SKM-1 (cell line): Measurements from ENCODE around the gene BCOR.
A peak's percentile ranks its signal among the peaks of the same experiment; 100 is the strongest.

ENCODE experiments used
- DNase-seq: peaks from one replicate; lab custom pipeline; 2025; ENCODE audit not compliant: unreplicated experiment; lab: John Stamatoyannopoulos, UW

Gene BCOR

GRCh38 chrX:40099055-40099958 lies 1.5 kb upstream of the BCOR start:
- no peak for DNase-seq

DNA sequence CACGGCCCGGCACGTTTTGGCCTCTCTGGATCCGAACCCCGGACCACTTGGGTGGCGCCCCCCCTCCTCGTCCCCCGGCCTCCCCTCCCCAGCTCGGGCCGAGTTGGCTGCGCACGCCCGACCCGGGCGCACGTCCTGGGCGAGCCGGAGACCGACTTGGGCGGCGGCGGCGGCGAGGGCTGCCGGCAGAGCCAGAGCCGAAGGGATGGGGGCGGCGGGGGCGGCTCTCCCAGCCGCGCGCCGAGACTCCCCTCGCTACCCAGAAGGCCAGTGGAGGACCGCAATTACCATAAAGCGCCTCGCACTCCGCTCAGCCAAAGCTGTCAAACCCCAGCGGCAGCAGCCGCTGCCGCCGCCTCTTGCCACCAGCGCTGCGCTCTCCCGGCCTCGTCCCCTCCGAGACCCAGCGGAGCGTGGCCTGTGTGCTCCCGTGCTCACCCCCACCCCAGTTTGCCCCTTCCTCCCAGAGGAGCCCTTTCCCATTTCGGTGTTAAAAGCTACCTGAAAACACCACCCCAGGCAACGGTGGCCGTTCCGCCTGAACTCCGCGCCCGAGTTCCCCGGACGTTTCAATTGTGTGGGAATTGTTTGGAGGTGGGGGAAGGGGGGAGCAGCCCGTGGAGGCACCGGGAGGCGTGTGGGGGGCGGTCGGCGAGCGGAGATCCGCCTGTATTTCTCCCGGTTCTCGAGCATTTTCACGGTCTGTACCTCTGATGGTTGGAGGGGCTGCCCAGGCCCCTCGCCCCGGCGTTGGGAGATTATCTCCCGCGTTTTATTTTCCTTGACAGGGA lies 701 bp upstream of the BCOR start:
- DNase-seq: no peak

GRCh38 chrX:40097141-40097503 lies 636 bp downstream of the BCOR start:
- DNase-seq: no peak

GRCh38 chrX:40096395-40097091 lies 1.2 kb downstream of the BCOR start:
- no peak for DNase-seq

GRCh38 chrX:40095583-40096394 lies 2.0 kb downstream of the BCOR start:
- peak; percentile 13 for DNase-seq

GRCh38 chrX:40094900-40095582 lies 2.7 kb downstream of the BCOR start:
- no peak for DNase-seq

- DNase-seq: no peak
These were observed 3.5 kb downstream of the BCOR start for GRCh38 chrX:40094041-40094899.

DNA sequence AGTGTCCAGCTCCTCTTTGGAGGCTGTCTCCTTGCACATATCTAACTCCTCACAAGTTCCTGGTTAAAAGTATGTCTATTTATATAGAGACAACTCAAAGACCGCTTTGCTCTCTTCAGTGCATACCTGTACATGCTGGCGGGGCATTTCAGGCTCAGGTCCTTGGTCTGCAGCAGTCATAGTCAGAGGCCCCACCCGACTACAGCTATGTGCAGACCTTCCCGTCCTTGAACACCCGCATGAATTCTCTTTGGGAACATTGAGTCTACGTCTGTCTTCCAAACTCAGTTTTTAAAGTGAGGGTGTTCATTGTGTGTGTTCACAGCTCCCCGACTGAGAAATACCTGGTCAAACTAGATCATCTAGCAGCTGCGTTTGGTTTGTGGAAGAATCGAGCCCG lies 4.2 kb downstream of the BCOR start:
- DNase-seq: no peak

GRCh38 chrX:40092808-40093435 lies 4.8 kb downstream of the BCOR start:
- no peak for DNase-seq

DNA sequence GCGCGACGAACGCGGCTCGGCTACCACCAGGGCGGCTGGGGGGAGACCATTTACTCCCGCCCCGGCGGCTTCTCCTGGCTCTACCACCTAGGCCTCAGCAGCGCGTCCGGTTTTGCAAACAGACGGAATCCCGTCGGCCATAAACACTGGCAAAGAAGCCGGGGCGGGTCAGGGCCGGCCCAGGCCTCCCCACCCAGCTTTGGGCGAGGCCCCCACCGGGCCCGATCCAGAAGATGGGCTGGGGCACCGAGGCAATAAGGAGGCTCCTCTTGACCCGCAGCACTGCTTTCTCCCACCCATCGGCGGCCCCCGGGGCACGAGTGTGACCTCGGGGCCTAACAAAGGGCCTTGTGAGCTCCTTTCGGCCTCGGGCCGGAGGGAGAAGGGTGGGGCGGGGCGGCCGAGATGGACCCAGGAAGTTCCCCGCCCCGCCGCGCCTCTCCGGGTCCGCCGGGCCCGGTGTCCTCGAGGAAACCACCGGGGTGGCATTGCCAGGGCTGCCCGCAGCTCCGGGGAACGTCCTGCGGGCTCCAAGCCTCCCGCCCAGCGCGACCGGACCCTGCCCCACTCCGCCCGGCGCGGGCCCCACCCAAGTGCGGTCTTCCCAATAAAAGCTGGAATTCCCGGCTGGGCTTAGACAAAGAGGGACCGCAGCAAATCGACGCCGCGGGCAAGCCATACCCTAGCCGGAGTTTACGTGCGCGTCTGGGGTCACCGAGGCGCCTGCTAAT lies 5.9 kb downstream of the BCOR start:
- DNase-seq: no peak

GRCh38 chrX:40090961-40091360 lies 6.8 kb downstream of the BCOR start:
- no peak for DNase-seq

DNA sequence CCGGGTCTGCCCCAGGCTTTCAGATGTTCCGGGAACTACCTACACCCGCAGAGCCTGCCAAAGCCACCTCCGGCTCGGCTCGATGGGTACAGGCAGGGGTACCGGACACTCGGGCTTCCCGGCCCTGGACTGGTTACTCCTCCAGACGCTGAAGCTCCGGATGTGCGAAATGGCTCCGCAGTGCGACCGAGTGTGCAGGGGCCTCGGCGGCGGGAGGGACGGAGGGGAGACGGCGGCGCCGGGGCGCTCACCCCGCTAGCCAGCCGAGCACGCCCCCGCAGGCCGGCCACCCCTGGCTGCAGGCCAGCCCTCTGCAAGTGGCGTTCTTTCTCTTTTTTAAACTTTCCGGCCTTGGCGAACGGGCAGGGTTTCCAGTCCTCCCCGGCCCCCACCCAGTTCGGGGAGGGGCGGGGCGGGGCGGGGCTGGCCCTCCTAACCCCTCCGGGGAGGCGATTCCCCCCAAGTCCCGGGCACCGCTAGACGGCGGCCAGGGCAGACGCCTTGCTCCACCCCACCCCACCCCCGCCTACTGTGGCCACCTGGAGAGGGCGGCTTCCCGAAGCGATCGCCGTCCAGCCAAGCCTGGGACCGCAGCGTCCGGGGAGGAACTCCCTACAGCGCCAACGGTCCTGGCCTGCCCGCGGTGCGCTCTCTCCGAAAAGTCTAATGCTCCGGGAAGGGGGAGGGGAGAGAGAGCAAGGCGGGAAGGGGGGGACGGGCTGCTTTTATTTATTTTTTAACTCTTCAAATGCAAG lies 7.5 kb downstream of the BCOR start:
- no peak for DNase-seq

GRCh38 chrX:40088803-40089540 lies 8.8 kb downstream of the BCOR start:
- DNase-seq: no peak

DNA sequence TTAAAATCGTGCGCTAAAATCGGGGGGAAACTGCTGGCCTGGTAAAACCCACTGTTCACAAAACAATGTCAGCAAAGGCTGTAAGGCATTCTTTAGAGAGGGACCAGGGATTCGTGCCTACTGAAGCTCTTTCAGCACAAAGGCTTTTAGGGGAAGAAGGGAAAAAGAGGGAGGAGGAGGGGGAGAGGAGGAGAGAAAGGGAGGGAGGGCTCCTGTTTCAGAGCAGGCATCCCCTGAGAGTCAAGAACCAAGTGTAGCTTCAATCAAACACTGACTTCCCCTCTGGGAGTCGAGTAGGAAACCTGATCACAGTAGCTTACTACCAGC lies 9.5 kb downstream of the BCOR start:
- DNase-seq: no peak

GRCh38 chrX:40087425-40088298 lies 10.1 kb downstream of the BCOR start:
- DNase-seq: no peak
